Astrocyte (in vitro differentiated cells and primary cell): Measurements from ENCODE around the gene KCNMA1.

Experiments used
- EZH2 ChIP-seq: IDR thresholded peaks from 2 replicates; pipeline ENCODE4 v1.6.1; 2012; ENCODE audit warnings: mild to moderate bottlenecking, low read length, inconsistent platforms; ENCODE audit not compliant: insufficient read depth
- TF ChIP-seq, protein P1 (sequence below): IDR thresholded peaks from 2 replicates; pipeline ENCODE4 v1.5.1; 2011; ENCODE audit warnings: low read depth, mild to moderate bottlenecking, inconsistent platforms, low read length, moderate library complexity; ENCODE audit not compliant: insufficient read depth

DNA sequence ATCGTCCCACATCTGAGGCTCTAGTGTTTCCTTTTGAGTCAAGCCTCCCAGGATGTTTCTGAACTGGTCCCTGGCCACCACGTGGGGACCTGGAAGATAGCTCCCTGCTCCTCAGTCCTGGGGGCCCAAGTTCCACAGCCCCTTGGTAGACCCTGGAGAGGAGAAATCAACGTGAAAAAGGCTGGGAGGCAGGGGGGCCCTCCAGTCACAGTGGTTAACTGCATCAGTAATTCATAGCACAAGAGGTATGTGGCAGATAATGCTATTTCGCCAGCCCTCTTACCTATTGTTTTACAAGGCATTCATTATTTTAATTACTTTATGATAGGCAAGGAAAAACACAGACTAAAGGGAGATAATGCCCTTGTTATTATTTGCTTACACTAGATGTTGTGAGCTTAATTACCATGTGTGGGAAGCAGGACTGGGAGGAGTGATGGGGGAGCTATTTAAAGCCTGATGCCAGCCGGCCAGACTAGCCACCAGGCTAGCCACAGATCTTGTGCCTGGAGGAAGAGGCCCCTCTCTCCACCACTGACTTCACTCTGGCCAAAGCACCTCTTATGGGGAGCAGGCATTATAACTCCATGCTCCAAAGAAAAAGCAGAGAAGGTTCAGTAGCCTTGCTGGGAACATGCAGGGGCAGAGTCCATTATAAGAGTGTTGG, 230.7 kb downstream of the KCNMA1 start:
- TF ChIP-seq, protein P1, sequence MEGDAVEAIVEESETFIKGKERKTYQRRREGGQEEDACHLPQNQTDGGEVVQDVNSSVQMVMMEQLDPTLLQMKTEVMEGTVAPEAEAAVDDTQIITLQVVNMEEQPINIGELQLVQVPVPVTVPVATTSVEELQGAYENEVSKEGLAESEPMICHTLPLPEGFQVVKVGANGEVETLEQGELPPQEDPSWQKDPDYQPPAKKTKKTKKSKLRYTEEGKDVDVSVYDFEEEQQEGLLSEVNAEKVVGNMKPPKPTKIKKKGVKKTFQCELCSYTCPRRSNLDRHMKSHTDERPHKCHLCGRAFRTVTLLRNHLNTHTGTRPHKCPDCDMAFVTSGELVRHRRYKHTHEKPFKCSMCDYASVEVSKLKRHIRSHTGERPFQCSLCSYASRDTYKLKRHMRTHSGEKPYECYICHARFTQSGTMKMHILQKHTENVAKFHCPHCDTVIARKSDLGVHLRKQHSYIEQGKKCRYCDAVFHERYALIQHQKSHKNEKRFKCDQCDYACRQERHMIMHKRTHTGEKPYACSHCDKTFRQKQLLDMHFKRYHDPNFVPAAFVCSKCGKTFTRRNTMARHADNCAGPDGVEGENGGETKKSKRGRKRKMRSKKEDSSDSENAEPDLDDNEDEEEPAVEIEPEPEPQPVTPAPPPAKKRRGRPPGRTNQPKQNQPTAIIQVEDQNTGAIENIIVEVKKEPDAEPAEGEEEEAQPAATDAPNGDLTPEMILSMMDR, result no peak
- no peak for TF ChIP-seq EZH2
